HEK293 (cell line): Measurements from ENCODE around the gene SMYD1.

ENCODE experiments used
- SP2 ChIP-seq: fragments of 450-650 bp; formaldehyde crosslinking; IDR thresholded peaks from 2 replicates; pipeline ENCODE4 v1.5.1; 2016; ENCODE audit warnings: missing biosample characterization, missing genetic modification characterization
- TF ChIP-seq, protein P1 (sequence below): fragments of 450-650 bp; formaldehyde crosslinking; IDR thresholded peaks from 2 replicates; pipeline ENCODE4 v1.5.1; 2016; ENCODE audit warnings: missing biosample characterization, missing genetic modification characterization

DNA sequence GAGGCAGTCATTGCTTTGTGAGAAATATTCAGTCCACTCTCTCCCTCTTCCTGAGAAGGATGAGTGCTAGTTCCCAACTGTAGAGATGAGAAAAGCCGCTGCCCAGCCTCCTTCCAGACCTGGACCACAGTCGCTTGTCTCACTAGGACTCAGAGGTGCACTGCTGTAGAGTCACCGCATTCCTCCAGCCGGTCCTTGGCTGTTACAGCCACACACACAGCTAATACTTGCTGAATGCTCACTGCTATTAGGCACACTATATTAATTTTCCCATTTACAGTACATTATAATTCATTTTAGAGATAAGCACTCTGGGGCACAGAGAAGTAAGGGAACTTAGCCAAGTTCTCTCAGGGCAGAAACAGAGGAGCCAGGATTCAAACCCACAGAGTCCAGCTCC is 70.2 kb downstream of the SMYD1 start:
- TF ChIP-seq SP2 (tag by site-specific recombination), result no peak
- TF ChIP-seq, protein P1, sequence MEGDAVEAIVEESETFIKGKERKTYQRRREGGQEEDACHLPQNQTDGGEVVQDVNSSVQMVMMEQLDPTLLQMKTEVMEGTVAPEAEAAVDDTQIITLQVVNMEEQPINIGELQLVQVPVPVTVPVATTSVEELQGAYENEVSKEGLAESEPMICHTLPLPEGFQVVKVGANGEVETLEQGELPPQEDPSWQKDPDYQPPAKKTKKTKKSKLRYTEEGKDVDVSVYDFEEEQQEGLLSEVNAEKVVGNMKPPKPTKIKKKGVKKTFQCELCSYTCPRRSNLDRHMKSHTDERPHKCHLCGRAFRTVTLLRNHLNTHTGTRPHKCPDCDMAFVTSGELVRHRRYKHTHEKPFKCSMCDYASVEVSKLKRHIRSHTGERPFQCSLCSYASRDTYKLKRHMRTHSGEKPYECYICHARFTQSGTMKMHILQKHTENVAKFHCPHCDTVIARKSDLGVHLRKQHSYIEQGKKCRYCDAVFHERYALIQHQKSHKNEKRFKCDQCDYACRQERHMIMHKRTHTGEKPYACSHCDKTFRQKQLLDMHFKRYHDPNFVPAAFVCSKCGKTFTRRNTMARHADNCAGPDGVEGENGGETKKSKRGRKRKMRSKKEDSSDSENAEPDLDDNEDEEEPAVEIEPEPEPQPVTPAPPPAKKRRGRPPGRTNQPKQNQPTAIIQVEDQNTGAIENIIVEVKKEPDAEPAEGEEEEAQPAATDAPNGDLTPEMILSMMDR (tag by site-specific recombination), result no peak
